GM12875 (cell line): ENCODE data around the gene RO60.

Experiments used
- H3K4me3 ChIP-seq: one replicate; pipeline ENCODE4 v1.5.1; 2011; ENCODE audit warnings: low read depth, low read length, control low read depth
- TF ChIP-seq, protein P1 (sequence below): IDR thresholded peaks from 2 replicates; pipeline ENCODE4 v1.5.1; 2011; ENCODE audit warnings: low read depth, mild to moderate bottlenecking, control low read depth, inconsistent platforms, low read length, moderate library complexity, borderline replicate concordance; ENCODE audit not compliant: insufficient read depth

RO60 gene

DNA sequence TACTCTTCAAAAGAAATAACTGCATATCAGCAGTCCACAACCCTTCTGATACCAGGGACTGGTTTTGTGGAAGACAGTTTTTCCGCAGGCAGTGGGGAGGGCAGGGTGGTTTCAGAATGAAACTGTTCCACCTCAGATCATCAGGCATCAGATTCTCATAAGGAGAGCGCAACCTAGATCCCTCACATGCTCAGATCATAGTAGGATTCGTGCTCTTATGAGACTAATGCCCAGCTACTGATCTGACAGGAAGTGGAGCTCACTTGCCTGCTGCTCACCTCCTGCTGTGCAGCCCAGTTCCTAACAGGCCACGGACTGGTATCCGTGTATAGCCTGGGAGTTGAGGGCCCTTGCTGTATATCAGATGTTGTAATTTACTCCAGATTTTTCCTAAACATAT is 11.5 kb downstream of the RO60 start:
- no peak overlapping the region for H3K4me3 ChIP-seq
- TF ChIP-seq, protein P1, sequence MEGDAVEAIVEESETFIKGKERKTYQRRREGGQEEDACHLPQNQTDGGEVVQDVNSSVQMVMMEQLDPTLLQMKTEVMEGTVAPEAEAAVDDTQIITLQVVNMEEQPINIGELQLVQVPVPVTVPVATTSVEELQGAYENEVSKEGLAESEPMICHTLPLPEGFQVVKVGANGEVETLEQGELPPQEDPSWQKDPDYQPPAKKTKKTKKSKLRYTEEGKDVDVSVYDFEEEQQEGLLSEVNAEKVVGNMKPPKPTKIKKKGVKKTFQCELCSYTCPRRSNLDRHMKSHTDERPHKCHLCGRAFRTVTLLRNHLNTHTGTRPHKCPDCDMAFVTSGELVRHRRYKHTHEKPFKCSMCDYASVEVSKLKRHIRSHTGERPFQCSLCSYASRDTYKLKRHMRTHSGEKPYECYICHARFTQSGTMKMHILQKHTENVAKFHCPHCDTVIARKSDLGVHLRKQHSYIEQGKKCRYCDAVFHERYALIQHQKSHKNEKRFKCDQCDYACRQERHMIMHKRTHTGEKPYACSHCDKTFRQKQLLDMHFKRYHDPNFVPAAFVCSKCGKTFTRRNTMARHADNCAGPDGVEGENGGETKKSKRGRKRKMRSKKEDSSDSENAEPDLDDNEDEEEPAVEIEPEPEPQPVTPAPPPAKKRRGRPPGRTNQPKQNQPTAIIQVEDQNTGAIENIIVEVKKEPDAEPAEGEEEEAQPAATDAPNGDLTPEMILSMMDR: no peak

DNA sequence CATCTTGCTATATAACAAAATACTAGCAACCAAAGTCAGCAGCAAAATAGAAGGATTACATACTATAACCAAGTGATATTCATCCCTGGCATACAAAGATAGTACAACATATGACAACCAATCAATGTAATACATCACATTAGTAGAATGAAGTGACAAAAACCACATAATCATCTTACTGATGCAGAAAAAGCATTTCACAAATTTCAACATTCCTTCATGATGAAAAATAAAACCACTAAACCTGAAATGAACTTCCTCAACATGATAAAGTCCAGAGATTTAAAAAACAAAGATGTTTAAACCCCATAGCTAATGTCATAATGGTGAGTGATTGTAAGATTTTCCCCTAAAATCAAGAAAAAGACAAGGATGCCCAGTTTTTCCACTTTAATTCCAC is 18.6 kb downstream of the RO60 start:
- TF ChIP-seq, protein P1: no peak
- no peak overlapping the region for H3K4me3 ChIP-seq

DNA sequence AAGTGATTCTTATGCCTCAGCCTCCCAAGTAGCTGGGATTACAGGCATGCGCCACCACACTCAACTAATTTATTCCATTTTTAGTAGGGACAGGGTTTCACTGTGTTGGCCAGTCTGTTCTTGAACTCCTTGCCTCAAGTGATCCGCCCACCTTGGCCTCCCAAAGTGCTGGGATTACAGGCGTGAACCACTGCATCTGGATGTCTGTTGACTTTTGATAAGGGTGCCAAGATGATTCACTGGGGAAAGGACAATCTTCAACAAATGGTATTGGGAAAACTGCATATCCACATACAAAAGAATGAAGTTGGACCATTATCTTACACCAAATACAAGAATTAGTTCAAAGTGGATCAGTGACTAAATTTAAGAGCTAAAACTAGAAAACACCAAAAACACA is 19.8 kb downstream of the RO60 start:
- no peak overlapping the region for H3K4me3 ChIP-seq
- TF ChIP-seq, protein P1: no peak

DNA sequence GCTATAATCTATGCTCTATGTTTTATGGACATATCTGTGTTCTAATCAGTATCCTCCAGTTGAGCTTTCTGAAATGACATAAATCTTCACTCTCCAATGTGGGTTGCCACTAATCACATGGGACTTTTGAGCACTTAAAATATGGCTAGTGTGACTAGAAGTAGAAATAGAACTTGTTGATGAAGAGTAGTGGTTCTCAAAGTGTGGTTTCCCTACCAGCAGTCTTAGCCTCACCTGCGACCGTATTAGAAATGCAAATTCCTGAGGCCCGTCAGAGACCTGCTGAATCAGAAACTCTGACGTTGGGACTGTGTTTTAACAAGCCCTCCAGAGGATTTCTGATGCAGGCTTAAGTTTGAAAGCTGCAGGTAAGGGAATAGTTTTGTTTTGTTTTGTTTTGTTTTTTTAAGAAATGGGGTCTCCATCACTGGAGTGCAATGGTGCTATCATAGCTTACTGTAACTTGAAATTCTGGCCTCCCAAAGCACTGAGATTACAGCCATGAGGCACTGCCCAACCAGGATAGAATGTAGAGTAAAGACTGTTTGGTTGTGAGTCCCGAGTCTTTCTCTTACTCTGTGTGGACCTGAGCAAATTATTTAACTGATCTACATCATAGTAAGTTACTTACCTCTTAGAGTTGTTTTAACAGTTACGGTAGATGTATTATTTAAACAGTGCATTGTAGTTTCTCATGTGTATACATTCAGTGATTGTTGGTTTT is 24.1 kb downstream of the RO60 start:
- TF ChIP-seq, protein P1: no peak
- H3K4me3 ChIP-seq: no peak overlapping the region

DNA sequence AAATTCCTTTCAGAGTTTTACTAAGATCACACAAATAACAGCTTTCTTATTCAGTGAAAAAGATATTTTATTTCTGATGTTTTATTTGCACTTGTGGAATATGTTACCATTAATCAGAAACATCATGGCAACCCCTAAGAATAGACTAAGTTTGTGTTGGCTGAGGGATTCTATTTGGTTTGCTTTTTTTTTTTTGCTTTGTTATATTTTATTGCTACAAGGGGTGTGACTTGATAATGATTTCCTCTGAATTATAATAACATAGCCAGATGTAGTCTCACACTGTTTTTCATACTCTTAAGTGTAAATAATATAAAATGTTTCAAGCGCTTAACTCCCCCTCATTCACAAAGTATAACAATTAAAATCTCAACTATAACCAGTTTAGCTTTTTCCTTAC is 25.9 kb downstream of the RO60 start:
- no peak overlapping the region for H3K4me3 ChIP-seq
- TF ChIP-seq, protein P1: no peak

DNA sequence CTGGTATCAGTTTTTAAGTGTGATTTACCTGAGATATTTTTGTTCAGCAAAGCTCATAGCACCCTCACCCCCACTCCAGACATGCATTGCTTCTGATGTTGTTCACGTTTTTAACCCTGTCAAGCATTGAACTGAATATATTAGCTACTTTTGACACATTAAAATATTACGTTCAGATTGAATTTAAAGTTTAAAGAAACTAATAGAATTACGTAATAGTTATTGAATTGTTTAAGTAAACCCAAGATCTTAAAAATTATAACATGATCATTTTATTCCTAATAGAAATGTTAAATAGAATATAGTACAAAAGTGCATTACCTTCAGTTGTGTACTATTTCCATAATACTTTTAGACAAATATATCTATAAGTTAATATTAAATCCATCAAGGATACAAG is 26.9 kb downstream of the RO60 start:
- no peak overlapping the region for H3K4me3 ChIP-seq
- TF ChIP-seq, protein P1: no peak

DNA sequence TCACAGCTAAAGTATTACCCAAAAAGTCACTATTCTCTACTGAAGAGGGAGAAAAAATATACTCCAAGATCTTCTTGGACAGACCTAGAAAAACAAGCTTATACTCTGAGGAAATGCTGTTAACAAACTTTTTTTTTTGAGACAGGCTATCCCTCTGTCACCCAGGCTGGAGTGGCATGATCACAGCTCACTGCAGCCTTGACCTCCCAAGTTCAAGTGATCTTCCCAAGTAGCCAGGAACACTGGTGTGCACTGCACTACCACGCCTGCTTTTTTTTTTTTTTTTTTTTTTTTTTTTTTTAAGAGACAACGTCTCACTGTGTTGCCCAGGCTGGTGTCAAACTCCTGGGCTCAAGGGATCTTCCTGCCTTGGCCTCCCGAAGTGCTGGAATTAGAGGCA is 28.5 kb downstream of the RO60 start:
- TF ChIP-seq, protein P1: no peak
- H3K4me3 ChIP-seq: no peak overlapping the region
